HG03066 (cell line): ENCODE results near the gene CASKIN1.
"Not testable (repeated sequence)": the region's sequence is repeated elsewhere in the genome, so short reads cannot be mapped to it uniquely, and the experiment has no call there.

Experiments used
- ATAC-seq: cut with Tn5 transposase; IDR thresholded peaks from one replicate; pipeline ENCODE4 v1.9.1; 2021; ENCODE audit warnings: low read depth; ENCODE audit not compliant: unreplicated experiment

The CASKIN1 gene

GRCh38 chr16:2210386-2211365 is 14.3 kb upstream of the CASKIN1 start, which contains the start of gene BRICD5:
TSS of gene BRICD5 (minus strand) at chr16:2210863. CDS start at chr16:2210833, 30 bp downstream.
- ATAC-seq: no peak

- ATAC-seq: no peak
Observed at GRCh38 chr16:2210009-2210332, 13.6 kb upstream of the CASKIN1 start.

- ATAC-seq: no peak
Observed at GRCh38 chr16:2209258-2210008, 13.0 kb upstream of the CASKIN1 start.

- ATAC-seq: no peak
Observed at GRCh38 chr16:2208772-2209171, 12.4 kb upstream of the CASKIN1 start.

- ATAC-seq: no peak
Observed at GRCh38 chr16:2208308-2208707, 11.9 kb upstream of the CASKIN1 start.

- ATAC-seq: no peak
Observed at GRCh38 chr16:2207872-2208271, 11.5 kb upstream of the CASKIN1 start.

GRCh38 chr16:2206780-2207433 is 10.5 kb upstream of the CASKIN1 start:
- ATAC-seq: no peak

GRCh38 chr16:2206420-2206779 is 10.0 kb upstream of the CASKIN1 start:
- ATAC-seq: no peak

GRCh38 chr16:2205967-2206313 is 9.5 kb upstream of the CASKIN1 start:
- peak; percentile 9 for ATAC-seq

- peak; percentile 61 for ATAC-seq
Observed at GRCh38 chr16:2205104-2205966, 8.9 kb upstream of the CASKIN1 start, which contains the start of gene MLST8. TSS of gene MLST8 (plus strand) at chr16:2205454. CDS start at chr16:2206086, 632 bp downstream.

GRCh38 chr16:2204416-2205103 is 8.2 kb upstream of the CASKIN1 start:
- ATAC-seq: no peak

GRCh38 chr16:2203119-2203688 is 6.8 kb upstream of the CASKIN1 start:
- not testable (repeated sequence) for ATAC-seq

- no peak for ATAC-seq
Observed at GRCh38 chr16:2200313-2200712, 3.9 kb upstream of the CASKIN1 start.

GRCh38 chr16:2199621-2200139 is 3.3 kb upstream of the CASKIN1 start:
- no peak for ATAC-seq

GRCh38 chr16:2199095-2199494 is 2.7 kb upstream of the CASKIN1 start:
- ATAC-seq: no peak

- ATAC-seq: no peak
Observed at GRCh38 chr16:2198283-2198682, 1.9 kb upstream of the CASKIN1 start.

- no peak for ATAC-seq
Observed at GRCh38 chr16:2197765-2198164, 1.4 kb upstream of the CASKIN1 start.

GRCh38 chr16:2196981-2197511 is 641 bp upstream of the CASKIN1 start:
- ATAC-seq: no peak
